H1 (cell line): ENCODE data around the gene CYP2A13. TPM values are rescaled to one million over a fixed set of nuclear protein-coding genes. Genes with fewer than 3 reads are reported as not detected.

Source experiments
- BCL11A ChIP-seq, 2 experiments: IDR thresholded peaks; one replicate each; pipeline ENCODE4 v1.6.1; 2011; ENCODE audit warnings: low read depth in 2 of 2, low read length in 2 of 2, mild to moderate bottlenecking in 2 of 2
- polyA plus RNA-seq, 7 experiments: library from polyadenylated mRNA; depleted of rRNA in 3 of 7; stranded (reverse) in 5 of 7; unstranded in 2 of 7; fragments of >200 nt in 5 of 7; fragments of 200-250 nt in 2 of 7; gene quantifications; 1 replicate in 5 of 7; 2 replicates in 1 of 7; 4 replicates in 1 of 7; pipeline versions ENCODE4 v1.2.1 to v1.2.3, GENCODE V29; 2011 to 2013; ENCODE audit warnings: missing spikeins in 2 of 7, mixed read lengths in 2 of 7
- total RNA-seq: library from RNA; stranded (reverse); fragmentation: NEBNext Ultra II Directional; extraction: Animal tissue kit (Norgen Biotek cat#: 25700); gene quantifications from 2 replicates; pipeline ENCODE4 v1.2.1, GENCODE V29; 2021

Gene CYP2A13
- total and polyA plus RNA-seq, 2 of the 8 experiments (the other 6 are each of a cell fraction or from before 2014, with no cell fraction given), result 0.60 to 0.63 TPM

DNA sequence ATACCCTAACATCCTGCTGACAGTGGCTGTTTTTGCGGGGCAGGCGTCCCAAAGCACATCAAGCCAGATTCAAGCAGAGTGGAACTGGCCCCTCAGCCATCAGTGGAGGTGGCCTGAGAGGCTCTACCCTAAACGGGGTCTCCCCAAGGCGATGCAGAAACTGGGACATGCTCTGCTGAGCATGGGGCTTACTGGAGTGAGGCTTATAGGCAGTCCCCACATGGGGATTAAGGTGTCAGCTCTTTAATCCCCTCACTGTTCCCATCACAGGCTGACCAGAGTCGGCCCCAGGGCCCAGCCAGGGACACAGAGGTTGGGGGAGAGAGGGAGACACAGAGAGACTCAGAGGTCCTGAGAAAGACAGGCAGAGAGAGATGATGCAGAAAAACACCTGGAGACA, 42.9 kb downstream of the CYP2A13 start (continued):
- TF ChIP-seq BCL11A (IDR thresholded peaks at IDR 0.05; ENCODE audit: low read depth in 2 of 2, low read length in 2 of 2), result no peak
